Effector memory CD4-positive, alpha-beta T cell (primary cell): ENCODE data around the gene SLC25A26.
A peak's percentile ranks its signal among the peaks of the same experiment; 100 is the strongest.

Experiments
- DNase-seq, 3 donors: peaks; one replicate each; pipeline ENCODE4 v3.0.0-alpha.2; 2020
- H3K27ac ChIP-seq: 2 replicates; pipeline ENCODE4 v1.7.0; 2013; ENCODE audit warnings: mild to moderate bottlenecking, low read length, moderate library complexity; ENCODE audit not compliant: insufficient read depth, poor library complexity, severe bottlenecking
- H3K27me3 ChIP-seq: replicated peaks from 2 replicates; pipeline ENCODE4 v1.7.0; 2013; ENCODE audit warnings: mild to moderate bottlenecking, low read length; ENCODE audit not compliant: insufficient read depth, control insufficient read depth, poor library complexity, severe bottlenecking
- H3K36me3 ChIP-seq: 2 replicates; pipeline ENCODE4 v1.7.0; 2013; ENCODE audit warnings: mild to moderate bottlenecking, low read length, moderate library complexity; ENCODE audit not compliant: control insufficient read depth, insufficient read depth
- H3K4me1 ChIP-seq: 2 replicates; pipeline ENCODE4 v1.7.0; 2013; ENCODE audit warnings: low read length, mild to moderate bottlenecking; ENCODE audit not compliant: control insufficient read depth, insufficient read depth, poor library complexity, severe bottlenecking
- H3K4me3 ChIP-seq: 2 replicates; pipeline ENCODE4 v1.7.0; 2013; ENCODE audit warnings: low read length, low read depth, mild to moderate bottlenecking; ENCODE audit not compliant: insufficient read depth, poor library complexity, severe bottlenecking
- H3K9me3 ChIP-seq: 2 replicates; pipeline ENCODE4 v1.7.0; 2013; ENCODE audit warnings: mild to moderate bottlenecking, low read length, moderate library complexity; ENCODE audit not compliant: control insufficient read depth

SLC25A26 gene

DNA sequence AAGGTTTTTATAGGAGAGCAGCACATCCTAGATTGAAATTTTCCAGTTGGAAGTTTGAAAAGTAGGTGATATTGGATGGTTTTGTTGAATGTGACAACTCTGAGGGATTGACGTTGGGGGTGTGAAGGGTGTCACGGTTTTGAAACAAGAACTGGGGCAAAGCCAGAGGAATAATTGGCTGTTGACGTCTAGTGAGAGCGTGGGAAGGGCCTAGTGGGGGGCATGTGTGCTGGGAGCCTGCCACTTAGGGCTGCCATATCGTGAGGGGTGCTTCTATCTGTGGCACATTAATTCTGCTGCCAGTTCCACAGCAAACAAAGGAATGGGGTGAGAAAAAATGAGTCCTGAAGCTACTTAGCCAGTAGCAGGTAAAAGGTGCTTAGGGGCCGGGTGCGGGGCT lies 150.6 kb downstream of the SLC25A26 start:
- H3K27me3 ChIP-seq = no peaks in the 10 kb centered on the region
- H3K4me1 ChIP-seq = no peaks in the 10 kb centered on the region
- no peak overlapping the region for H3K4me3 ChIP-seq
- no peaks in the 10 kb centered on the region for H3K36me3 ChIP-seq
- no peak for DNase-seq
- no peaks in the 10 kb centered on the region for H3K9me3 ChIP-seq
- no peak overlapping the region for H3K27ac ChIP-seq

DNA sequence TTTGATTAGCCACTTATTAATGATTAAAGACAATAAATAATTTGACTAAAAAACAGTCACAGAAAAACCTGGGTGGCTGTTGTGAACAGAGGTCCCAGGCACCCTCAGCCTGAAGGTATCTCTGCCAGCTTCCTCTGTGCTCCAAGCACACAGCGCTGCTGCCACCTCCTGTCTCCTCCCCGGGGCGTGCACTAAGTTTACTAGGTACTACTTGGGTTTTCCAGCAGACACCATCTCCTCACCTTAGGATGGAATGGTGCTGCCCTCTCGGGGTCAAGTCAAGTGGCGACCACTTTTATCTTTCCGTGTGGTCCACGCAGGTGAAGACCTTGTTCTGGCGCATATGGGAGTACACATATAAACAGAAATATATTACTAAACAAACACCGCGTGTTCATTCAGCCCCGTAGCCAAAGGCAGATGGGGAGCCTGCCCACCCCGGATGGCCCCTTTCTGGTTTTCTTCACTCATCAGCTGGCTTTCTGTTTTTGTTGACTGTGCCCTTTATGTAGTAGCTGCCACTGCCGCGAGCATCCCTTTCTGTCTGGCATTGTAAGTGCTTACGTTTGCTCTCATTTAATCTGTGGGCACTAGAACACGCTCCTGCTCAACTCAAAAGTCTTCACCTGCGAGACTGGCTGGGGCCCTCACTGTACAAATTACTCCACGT lies 152.0 kb downstream of the SLC25A26 start:
- no peaks in the 10 kb centered on the region for H3K9me3 ChIP-seq
- no peaks in the 10 kb centered on the region for H3K36me3 ChIP-seq
- peaks cover 8% of the 10 kb centered on the region for H3K4me1 ChIP-seq
- no peak overlapping the region for H3K4me3 ChIP-seq
- peak in 2 of 3 donors; percentile 9 to 19 for DNase-seq
- H3K27ac ChIP-seq = no peak overlapping the region
- no peaks in the 10 kb centered on the region for H3K27me3 ChIP-seq

DNA sequence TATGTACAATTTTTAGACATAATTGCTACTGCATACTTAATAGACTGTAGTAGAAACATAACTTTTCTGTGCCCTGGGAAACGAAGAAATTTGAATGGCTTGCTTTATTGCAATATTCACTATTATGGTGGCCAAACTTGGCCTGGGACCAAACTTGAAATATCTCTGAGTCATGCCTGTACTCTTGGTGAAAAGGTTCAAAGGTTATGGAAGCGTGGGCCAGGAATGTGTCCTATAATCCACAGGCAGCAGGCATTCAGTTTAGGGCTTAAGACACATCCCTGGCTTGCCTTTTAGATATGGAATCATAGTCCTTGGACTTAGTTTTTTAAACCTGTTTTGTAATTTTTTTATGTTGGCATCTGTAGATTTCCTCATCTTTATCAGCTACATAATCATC lies 155.8 kb downstream of the SLC25A26 start:
- Histone ChIP-seq H3K36me3 (peaks cover 26% of the 10 kb centered on the region), H3K4me1 (peaks cover 14% of the 10 kb centered on the region), H3K4me3 (no peak overlapping the region), H3K9me3 (no peaks in the 10 kb centered on the region), H3K27me3 (no peaks in the 10 kb centered on the region), H3K27ac (no peak overlapping the region)
- no peak for DNase-seq

DNA sequence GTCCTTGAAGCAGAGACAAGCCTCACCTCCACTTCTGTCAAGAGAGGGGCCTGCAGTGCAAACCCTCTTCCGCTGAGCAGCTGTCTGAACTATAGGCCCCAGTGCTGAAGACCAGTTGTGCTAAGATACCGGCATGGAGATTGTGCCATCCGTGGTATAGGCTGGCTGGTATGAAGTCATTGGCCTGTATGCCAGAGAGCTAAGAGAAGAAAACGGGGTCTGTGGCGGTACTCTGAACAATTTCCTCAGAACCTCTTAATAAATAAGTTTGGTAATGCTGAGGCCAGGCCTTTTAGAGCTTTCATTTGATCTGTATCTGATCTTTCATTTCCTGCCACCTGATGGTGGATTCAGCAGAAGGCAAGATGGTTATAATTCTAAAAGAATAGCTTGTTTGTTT lies 157.0 kb downstream of the SLC25A26 start:
- peak overlapping the region; percentile 45 for H3K27ac ChIP-seq
- H3K36me3 ChIP-seq = peaks cover 38% of the 10 kb centered on the region
- H3K9me3 ChIP-seq = no peaks in the 10 kb centered on the region
- H3K4me3 ChIP-seq = no peak overlapping the region
- H3K27me3 ChIP-seq = no peaks in the 10 kb centered on the region
- DNase-seq = no peak
- H3K4me1 ChIP-seq = peaks cover 14% of the 10 kb centered on the region

DNA sequence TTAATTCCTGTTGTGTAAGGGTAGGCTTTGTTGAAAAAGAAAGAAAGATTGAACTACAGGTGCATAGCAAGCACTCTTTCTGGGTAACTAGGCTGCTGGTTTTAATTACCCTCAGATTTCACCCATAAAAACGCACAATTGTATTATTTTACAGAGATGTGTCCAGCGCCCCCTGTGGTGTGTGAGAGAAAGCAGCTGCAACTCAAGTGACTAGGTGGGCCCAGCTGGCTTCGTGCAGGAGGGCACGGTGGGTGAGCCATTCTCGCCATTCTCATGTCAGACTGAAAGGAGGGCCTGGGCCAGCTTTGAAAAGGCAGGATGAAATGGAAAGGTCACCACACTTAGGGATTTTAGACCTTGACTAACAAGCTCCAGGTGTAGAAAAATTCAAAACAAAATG lies 157.5 kb downstream of the SLC25A26 start:
- no peak overlapping the region for H3K4me3 ChIP-seq
- no peaks in the 10 kb centered on the region for H3K27me3 ChIP-seq
- DNase-seq = peak in 2 of 3 donors; percentile 25 to 26
- peaks cover 43% of the 10 kb centered on the region for H3K36me3 ChIP-seq
- H3K4me1 ChIP-seq = peaks cover 14% of the 10 kb centered on the region
- H3K9me3 ChIP-seq = no peaks in the 10 kb centered on the region
- H3K27ac ChIP-seq = peak overlapping the region; percentile 45

DNA sequence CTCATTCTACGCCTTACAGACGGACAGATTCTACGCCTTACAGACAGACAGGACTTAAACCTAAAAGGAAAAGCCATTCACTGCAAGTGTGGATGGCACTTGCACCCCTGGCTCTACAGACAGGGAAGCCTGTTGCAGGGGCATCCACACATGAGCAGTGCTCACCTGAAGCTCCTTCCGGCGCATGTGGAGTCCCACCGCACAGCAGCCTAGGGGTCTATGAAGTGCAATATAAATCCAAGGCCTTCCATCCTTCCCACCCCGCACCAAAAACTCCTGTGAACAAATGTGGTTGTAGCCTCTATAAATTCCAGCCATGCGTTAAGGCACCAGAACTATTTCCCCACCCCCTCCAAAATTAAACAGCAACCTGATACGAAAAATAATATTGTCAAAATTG lies 158.8 kb downstream of the SLC25A26 start:
- DNase-seq = no peak
- Histone ChIP-seq H3K27ac (no peak overlapping the region), H3K4me1 (peaks cover 14% of the 10 kb centered on the region), H3K4me3 (no peak overlapping the region), H3K36me3 (peaks cover 56% of the 10 kb centered on the region), H3K27me3 (no peaks in the 10 kb centered on the region), H3K9me3 (no peaks in the 10 kb centered on the region)

DNA sequence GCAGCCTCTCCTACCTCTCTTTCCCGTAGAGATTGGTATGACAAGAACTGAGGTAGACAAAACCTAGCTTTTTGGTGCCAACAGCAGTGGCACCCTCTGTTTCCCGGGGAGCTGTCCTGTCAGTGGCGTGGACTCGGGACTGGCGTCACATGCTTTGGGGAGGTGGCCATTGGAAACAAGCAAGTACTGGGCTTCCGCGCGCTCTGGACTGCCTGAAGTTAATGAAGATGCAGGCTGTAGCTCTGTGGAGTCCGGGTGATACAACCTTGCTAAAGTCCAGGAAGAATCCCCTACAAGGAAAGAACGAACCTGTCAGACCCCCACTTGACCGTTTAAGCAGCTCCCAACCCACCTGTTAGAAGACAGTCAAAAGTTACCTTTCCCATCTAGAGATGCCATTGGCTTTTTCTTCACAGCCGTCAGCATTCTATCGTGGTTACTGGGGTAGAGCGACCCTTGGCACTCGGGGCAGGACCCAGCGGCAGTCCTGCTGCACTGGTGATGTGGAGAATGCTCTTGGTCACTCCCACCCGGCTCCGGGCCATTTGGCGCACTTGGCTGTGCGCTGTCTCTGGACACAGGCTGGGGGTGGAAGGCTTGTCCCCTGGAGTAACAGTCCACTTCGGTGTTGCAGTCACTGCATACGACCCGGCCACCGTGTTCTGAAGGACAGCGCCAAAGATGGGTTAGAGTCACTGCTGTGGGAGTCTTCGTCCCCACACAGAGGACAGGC lies 159.6 kb downstream of the SLC25A26 start:
- H3K27ac ChIP-seq = no peak overlapping the region
- no peaks in the 10 kb centered on the region for H3K27me3 ChIP-seq
- peaks cover 64% of the 10 kb centered on the region for H3K36me3 ChIP-seq
- H3K9me3 ChIP-seq = no peaks in the 10 kb centered on the region
- no peak overlapping the region for H3K4me3 ChIP-seq
- H3K4me1 ChIP-seq = peaks cover 14% of the 10 kb centered on the region
- DNase-seq = no peak

DNA sequence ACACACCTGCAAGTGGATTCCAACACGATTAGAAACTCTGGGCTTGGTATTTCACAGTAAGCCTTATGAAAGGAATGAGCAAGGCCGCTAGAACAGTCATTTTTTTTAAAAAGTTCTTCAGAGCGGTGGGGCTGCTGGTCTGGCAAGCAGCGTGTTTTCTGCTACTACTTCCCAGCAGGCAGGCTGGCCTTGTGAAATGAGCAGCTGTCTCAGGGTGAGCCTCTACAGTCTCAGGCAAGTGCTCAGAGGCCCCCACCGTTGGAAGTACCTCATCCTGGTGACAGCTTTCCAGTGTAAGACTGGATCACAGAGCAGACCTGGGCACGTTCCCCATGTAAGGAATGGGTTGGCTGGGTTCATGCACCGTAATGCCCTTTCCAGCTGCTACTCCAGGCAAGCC lies 160.8 kb downstream of the SLC25A26 start:
- H3K4me3 ChIP-seq = no peak overlapping the region
- no peak for DNase-seq
- H3K27ac ChIP-seq = no peak overlapping the region
- H3K4me1 ChIP-seq = peaks cover 14% of the 10 kb centered on the region
- H3K27me3 ChIP-seq = no peaks in the 10 kb centered on the region
- peaks cover 74% of the 10 kb centered on the region for H3K36me3 ChIP-seq
- no peaks in the 10 kb centered on the region for H3K9me3 ChIP-seq

DNA sequence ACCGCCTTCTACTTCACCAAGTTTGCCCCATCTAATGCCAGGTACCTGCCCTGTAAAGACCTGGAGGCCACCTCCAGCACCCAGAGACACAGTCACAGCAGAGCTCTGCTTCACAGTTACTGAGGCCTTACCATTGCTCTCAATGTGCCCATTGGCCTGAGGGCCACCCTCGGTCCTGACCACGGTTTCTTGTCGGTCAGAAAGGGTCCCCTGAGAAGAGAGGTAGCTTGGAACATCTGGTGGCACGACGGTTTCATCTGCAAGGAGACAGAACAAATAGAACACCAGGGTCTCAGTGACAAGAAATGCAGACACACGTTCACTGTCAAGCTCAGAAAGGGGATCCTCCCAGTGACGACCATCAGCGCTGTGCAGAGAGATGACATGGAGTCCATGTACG lies 161.3 kb downstream of the SLC25A26 start:
- H3K36me3 ChIP-seq = peaks cover 74% of the 10 kb centered on the region
- H3K27me3 ChIP-seq = no peaks in the 10 kb centered on the region

DNA sequence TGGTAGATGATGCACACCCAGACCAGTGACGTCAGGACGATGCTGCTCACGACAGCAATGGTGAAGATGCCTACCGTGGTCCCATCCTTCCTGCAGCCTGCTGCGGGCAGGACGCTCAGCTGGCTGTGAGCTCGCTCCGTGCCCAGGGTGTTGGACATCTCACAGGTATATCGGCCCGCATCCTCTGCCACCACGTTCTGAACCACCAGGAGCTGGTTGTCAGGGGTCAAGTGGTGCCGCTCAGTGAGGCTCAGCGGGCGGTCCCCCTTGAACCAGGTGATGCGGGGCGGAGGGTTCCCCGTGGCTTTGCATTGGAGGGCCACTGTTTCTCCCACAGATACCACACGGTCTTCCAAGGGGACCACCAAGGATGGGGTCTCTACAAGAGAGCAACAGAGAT lies 162.2 kb downstream of the SLC25A26 start:
- no peaks in the 10 kb centered on the region for H3K9me3 ChIP-seq
- peaks cover 4% of the 10 kb centered on the region for H3K4me1 ChIP-seq
- H3K27me3 ChIP-seq = no peaks in the 10 kb centered on the region
- no peak for DNase-seq
- no peak overlapping the region for H3K27ac ChIP-seq
- H3K4me3 ChIP-seq = no peak overlapping the region
- peaks cover 74% of the 10 kb centered on the region for H3K36me3 ChIP-seq

More for the DNA sequence above, 161.3 kb downstream of the SLC25A26 start:
- Histone ChIP-seq H3K9me3 (no peaks in the 10 kb centered on the region), H3K4me3 (no peak overlapping the region), H3K27ac (no peak overlapping the region), H3K4me1 (peaks cover 13% of the 10 kb centered on the region)
- no peak for DNase-seq
